ENCODE measurements around the gene LEPROT.

Gene LEPROT

DNA sequence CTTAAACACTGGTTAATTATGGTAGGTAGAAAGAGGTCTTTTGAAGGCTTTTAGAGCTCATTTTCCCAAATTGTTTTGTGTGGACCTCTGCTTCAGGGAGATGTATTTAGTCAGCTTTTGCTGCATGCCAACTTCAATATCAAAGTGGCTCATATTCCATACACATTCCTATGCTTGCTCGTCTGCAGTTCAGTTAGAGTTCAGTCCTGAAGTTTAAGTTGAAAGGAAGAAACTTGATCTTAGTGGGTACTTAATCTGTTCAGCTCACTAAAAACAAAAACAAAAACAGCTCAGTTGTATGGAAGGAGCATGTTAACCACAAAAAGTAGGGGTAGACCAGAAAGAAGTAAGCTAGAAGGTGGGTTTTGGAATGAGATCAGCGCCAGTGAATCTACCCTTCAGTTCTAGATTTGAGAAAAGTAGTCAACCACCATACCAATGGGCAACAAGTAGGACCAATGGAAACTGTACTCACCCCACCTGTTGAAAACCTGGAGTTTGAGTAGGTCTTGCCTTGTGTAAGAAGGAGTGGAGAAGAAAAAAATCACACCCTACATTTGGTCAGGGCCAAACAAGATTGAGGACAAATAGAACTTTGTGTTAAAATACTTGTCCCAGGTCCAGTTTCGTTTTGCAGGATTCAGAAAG is 58.0 kb downstream of the LEPROT start:
- no peak for FAIRE-seq

DNA sequence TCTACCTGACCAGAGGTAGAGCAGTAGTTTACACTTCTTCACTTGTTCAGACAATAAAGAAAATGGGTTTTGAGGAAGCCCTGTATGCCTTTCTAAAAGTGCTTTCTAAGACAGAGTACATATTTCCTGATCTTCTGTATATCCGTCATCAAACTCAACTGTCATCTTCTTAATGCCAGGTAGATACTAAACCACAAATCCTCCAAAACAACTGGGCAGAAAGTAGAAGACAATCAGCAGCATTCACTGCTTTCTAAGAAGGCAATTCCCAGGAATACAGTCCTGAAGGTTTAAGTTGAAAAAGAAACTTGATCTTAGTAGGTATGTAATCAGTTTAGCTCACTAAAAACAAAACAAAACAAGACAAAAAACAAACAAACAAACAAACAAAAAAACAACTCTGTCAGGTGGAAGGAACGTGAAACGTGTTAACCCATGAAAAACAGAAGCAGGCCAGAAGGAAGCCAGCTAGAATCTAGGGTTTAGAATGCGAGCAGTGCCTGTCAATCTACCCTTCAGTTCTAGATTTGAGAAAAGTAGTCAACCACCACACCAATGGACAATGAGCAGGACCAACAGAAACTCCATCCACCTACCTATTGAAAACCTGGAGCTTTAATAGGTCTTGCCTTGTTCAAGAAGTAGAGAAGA is 59.2 kb downstream of the LEPROT start:
- FAIRE-seq = no peak

DNA sequence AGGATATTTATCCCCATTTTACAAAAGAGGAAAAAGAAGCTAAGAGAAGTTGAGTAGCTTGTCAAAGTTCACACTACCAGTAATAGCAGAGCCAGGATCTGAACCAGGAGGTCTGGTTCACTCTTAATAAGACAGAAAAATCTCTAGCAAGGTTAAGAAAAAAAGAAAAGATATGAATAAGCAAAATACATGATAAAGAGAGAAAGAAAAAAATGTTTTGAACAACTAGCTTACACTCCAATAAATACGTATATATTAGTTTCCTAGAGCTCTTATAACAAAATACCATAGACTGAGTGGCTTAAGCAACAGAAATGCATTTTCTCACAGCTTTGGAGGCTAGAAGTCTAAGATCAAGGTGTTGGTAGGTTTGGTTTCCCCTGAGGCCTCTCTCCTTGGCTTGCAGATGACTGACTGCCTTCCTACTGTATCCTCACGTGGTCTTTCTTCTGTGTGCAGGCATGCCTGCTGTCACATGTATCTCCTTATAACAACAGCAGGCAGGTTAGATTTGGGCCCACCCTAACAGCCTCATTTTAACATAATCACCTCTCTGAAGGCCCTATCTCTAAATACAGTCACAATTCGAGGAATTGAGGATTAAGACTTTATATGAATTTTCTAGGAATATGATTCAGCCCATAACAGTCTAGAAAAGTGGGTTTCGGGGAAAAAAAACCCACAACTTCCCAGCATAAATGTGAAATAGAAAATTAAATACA is 60.4 kb downstream of the LEPROT start:
- no peak for FAIRE-seq

DNA sequence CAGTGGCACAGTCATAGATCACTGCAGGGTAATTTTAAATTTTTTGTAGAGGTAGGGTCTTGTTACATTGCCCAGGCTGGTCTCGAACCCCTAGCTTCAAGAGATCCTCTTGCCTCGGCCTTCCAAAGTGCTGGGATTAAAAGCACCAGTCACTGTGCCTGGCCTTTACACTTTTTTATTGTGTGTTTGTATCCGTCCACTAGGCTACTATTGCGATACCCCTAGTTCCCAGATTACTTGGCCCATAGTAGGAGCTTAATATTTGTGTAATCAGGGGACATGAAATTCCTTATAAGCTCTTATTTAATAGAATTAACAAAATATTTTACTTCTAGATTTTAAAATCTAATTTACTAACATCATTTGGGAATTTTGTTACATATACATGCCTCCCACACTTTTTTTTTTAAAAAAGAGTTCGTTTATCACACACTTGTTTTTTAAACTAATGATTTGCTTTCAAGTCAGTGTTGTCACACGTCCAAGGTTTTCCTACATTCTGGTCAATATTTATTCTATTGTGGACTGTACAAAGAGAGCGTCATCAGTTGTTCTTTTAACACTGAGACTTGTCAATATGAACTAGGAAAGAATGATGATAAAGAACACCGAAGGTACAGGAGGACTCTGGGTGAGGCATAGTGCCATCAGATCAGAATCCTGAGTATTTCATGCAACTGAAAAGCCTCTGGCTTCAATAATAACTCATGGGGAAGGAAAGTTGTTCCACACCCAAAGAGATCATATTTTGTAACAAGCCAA is 63.7 kb downstream of the LEPROT start:
- no peak for FAIRE-seq

Data from G401.6 (cell line).